ENCODE results near the gene PLCB2.

PLCB2 gene

GRCh38 chr15:40323239-40323952, 15.7 kb upstream of the PLCB2 start, which contains the start of gene INAFM2:
INAFM2 (plus strand) TSS chr15:40323692; CDS start chr15:40324056, 364 bp downstream.
- Histone ChIP-seq H3K27ac (replicated peaks) (peak within 1 kb of the TSS; percentile 64), H3K4me3 (replicated peaks; ENCODE audit: insufficient read depth, low read length) (peak within 1 kb of the TSS; percentile 65), H3K27me3 (ENCODE audit: insufficient read depth, poor library complexity, severe bottlenecking) (no peaks in the 10 kb centered on the region)
- DNase-seq (ENCODE audit: low read depth in 1 of 2, low spot score in 1 of 2), result peak; percentile 89 to 92
- no peak for TF ChIP-seq GABPA (IDR thresholded peaks at IDR 0.05; ENCODE audit: low read depth)
- peak; percentile 66; the same call in 1 of the 2 replicates for TF ChIP-seq SPI1 (IDR thresholded peaks at IDR 0.05; ENCODE audit: borderline replicate concordance, low read depth)

GRCh38 chr15:40322531-40323238, 14.9 kb upstream of the PLCB2 start:
- Histone ChIP-seq H3K4me3 (replicated peaks; ENCODE audit: insufficient read depth, low read length) (peak overlapping the region; percentile 26), H3K27me3 (ENCODE audit: insufficient read depth, poor library complexity, severe bottlenecking) (no peaks in the 10 kb centered on the region), H3K27ac (replicated peaks) (no peak overlapping the region)
- no peak for DNase-seq (ENCODE audit: low read depth in 1 of 2, low spot score in 1 of 2)
- TF ChIP-seq SPI1 (IDR thresholded peaks at IDR 0.05; ENCODE audit: borderline replicate concordance, low read depth), result no peak
- no peak for TF ChIP-seq POLR2AphosphoS5 (IDR thresholded peaks at IDR 0.05; ENCODE audit: low read depth)
- TF ChIP-seq GABPA (IDR thresholded peaks at IDR 0.05; ENCODE audit: low read depth), result no peak
- no peak for TF ChIP-seq CTCF (IDR thresholded peaks at IDR 0.05; ENCODE audit: insufficient read depth, low read length)
- no peak for TF ChIP-seq REST (IDR thresholded peaks at IDR 0.05; ENCODE audit: insufficient replicate concordance, low read depth)

GRCh38 chr15:40320931-40321371, 13.2 kb upstream of the PLCB2 start:
- no peak overlapping the region for H3K27ac ChIP-seq (replicated peaks)
- DNase-seq (ENCODE audit: low read depth in 1 of 2, low spot score in 1 of 2), result peak in 1 of 2 experiments; percentile 70
- H3K27me3 ChIP-seq (ENCODE audit: insufficient read depth, poor library complexity, severe bottlenecking), result no peaks in the 10 kb centered on the region
- TF ChIP-seq CTCF (IDR thresholded peaks at IDR 0.05; ENCODE audit: insufficient read depth, low read length), result peak; percentile 90
- TF ChIP-seq GABPA (IDR thresholded peaks at IDR 0.05; ENCODE audit: low read depth), result no peak
- no peak overlapping the region for H3K4me3 ChIP-seq (replicated peaks; ENCODE audit: insufficient read depth, low read length)

- DNase-seq (ENCODE audit: low read depth in 1 of 2, low spot score in 1 of 2), result no peak
- no peak overlapping the region for H3K27ac ChIP-seq (replicated peaks)
- H3K4me3 ChIP-seq (replicated peaks; ENCODE audit: insufficient read depth, low read length), result no peak overlapping the region
- no peak for TF ChIP-seq POLR2AphosphoS5 (IDR thresholded peaks at IDR 0.05; ENCODE audit: low read depth)
- H3K27me3 ChIP-seq (ENCODE audit: insufficient read depth, poor library complexity, severe bottlenecking), result no peaks in the 10 kb centered on the region
Observed at GRCh38 chr15:40320409-40320808, 12.7 kb upstream of the PLCB2 start.

GRCh38 chr15:40317580-40317979, 9.8 kb upstream of the PLCB2 start:
- no peak for TF ChIP-seq GABPA (IDR thresholded peaks at IDR 0.05; ENCODE audit: low read depth)
- TF ChIP-seq SPI1 (IDR thresholded peaks at IDR 0.05; ENCODE audit: borderline replicate concordance, low read depth), result no peak
- TF ChIP-seq REST (IDR thresholded peaks at IDR 0.05; ENCODE audit: insufficient replicate concordance, low read depth), result no peak
- no peak for TF ChIP-seq CTCF (IDR thresholded peaks at IDR 0.05; ENCODE audit: insufficient read depth, low read length)
- no peak for TF ChIP-seq POLR2AphosphoS5 (IDR thresholded peaks at IDR 0.05; ENCODE audit: low read depth)
- DNase-seq (ENCODE audit: low read depth in 1 of 2, low spot score in 1 of 2), result no peak
- H3K27ac ChIP-seq (replicated peaks), result no peak overlapping the region
- H3K27me3 ChIP-seq (ENCODE audit: insufficient read depth, poor library complexity, severe bottlenecking), result no peaks in the 10 kb centered on the region
- H3K4me3 ChIP-seq (replicated peaks; ENCODE audit: insufficient read depth, low read length), result no peak overlapping the region
